Uterus (tissue), 2 donors: ENCODE results near the gene NFKB2.
A peak's percentile ranks its signal among the peaks of the same experiment; 100 is the strongest.

ENCODE experiments used
- POLR2A ChIP-seq, 2 donors: fragments of 450-650 bp; IDR thresholded peaks; one replicate each; pipeline ENCODE4 v1.6.1; 2016; ENCODE audit warnings: antibody characterized with exemption in 2 of 2, mild to moderate bottlenecking in 1 of 2, moderate library complexity in 1 of 2
- TF ChIP-seq, protein P1 (sequence below), 4 experiments: fragments of 200-600 bp in 2 of 4; fragments of 450-650 bp in 2 of 4; sonication (generic) in 2 of 4; IDR thresholded peaks; one replicate each; pipeline ENCODE4 v1.5.1; 2016 to 2019; ENCODE audit warnings: antibody characterized with exemption in 4 of 4, mild to moderate bottlenecking in 2 of 4, moderate library complexity in 1 of 4

DNA sequence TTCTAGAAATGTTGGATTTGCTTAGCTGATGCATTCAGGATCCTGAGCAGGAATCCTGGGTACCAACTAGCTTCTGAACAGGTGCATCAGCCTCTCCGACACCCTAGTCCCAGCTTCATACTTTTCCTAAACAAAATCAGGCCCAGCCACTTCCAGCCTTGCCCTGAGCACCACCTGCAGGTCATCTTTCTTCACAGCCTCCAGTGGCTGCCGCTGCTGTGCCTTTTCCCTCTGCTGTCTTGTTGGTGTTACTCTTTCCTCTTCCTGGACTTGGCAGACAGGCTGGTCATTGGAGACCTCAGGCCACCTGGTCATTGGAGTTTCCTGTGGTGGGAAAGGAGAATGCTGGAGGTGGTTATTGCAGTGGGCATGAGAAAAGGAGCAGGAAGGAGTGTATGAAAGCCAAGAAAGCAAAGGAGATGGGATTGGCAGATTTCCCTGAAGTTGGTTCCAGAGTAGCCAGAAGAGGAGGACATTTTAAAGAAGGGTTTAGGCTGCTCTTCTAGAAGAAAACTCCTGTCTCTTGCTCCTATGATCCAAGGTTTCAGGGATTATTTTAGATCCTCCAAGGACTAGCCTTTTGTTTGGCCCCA lies 48.2 kb upstream of the NFKB2 start:
- TF ChIP-seq, protein P1, sequence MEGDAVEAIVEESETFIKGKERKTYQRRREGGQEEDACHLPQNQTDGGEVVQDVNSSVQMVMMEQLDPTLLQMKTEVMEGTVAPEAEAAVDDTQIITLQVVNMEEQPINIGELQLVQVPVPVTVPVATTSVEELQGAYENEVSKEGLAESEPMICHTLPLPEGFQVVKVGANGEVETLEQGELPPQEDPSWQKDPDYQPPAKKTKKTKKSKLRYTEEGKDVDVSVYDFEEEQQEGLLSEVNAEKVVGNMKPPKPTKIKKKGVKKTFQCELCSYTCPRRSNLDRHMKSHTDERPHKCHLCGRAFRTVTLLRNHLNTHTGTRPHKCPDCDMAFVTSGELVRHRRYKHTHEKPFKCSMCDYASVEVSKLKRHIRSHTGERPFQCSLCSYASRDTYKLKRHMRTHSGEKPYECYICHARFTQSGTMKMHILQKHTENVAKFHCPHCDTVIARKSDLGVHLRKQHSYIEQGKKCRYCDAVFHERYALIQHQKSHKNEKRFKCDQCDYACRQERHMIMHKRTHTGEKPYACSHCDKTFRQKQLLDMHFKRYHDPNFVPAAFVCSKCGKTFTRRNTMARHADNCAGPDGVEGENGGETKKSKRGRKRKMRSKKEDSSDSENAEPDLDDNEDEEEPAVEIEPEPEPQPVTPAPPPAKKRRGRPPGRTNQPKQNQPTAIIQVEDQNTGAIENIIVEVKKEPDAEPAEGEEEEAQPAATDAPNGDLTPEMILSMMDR (IDR thresholded peaks at IDR 0.05), result peak in 3 of 4 experiments; percentile 26 to 40 (median 31)
- TF ChIP-seq POLR2A (IDR thresholded peaks at IDR 0.05), result no peak
